HUES6 (cell line): ENCODE results near the gene ETFBKMT.
"Not testable (repeated sequence)": the region's sequence is repeated elsewhere in the genome, so short reads cannot be mapped to it uniquely, and the experiment has no call there.

Source experiments
- H3K27ac ChIP-seq: 2 replicates; pipeline ENCODE4 v1.7.0; 2013; ENCODE audit warnings: low read depth, mild to moderate bottlenecking, low read length, inconsistent platforms
- H3K27me3 ChIP-seq: 2 replicates; pipeline ENCODE4 v1.6.1; 2013; ENCODE audit warnings: low read length; ENCODE audit not compliant: control insufficient read depth, insufficient read depth
- H3K36me3 ChIP-seq: 2 replicates; pipeline ENCODE4 v1.6.1; 2013; ENCODE audit warnings: low read length; ENCODE audit not compliant: control insufficient read depth, insufficient read depth
- H3K4me1 ChIP-seq: 2 replicates; pipeline ENCODE4 v1.6.1; 2013; ENCODE audit warnings: low read length; ENCODE audit not compliant: control insufficient read depth, insufficient read depth
- H3K4me3 ChIP-seq: 2 replicates; pipeline ENCODE4 v1.5.1; 2013; ENCODE audit warnings: low read depth, low read length
- H3K9ac ChIP-seq: one replicate; pipeline ENCODE4 v1.6.1; 2013; ENCODE audit warnings: mild to moderate bottlenecking, low read length
- H3K9me3 ChIP-seq: 2 replicates; pipeline ENCODE4 v1.6.1; 2013; ENCODE audit warnings: low read depth, low read length; ENCODE audit not compliant: control insufficient read depth, insufficient read depth

The ETFBKMT gene

DNA sequence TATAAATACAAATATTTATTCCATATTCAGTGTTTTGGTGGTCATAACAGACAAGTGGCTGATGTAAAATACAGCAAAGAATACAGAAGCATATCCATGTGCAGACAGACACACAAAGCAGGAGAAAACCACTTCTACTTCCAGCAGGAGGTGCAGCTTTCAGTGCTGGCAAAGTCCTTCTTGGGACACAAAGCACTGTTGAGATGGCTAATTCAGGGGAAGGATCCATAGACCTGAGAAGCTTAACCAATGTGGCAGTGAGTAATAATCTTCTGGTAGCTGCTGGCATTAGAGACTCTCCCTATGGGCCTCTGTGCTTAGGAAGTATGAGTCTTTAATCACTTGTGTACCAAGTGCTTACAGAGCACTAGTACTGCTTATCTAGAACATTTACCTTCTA is 42.6 kb downstream of the ETFBKMT start:
- Histone ChIP-seq H3K4me3 (no peak overlapping the region), H3K4me1 (no peaks in the 10 kb centered on the region), H3K9me3 (peaks cover under 1% of the 10 kb centered on the region; the same call in 1 of the 2 replicates), H3K27me3 (no peaks in the 10 kb centered on the region), H3K9ac (no peak overlapping the region), H3K27ac (no peak overlapping the region), H3K36me3 (peaks cover 15% of the 10 kb centered on the region)

DNA sequence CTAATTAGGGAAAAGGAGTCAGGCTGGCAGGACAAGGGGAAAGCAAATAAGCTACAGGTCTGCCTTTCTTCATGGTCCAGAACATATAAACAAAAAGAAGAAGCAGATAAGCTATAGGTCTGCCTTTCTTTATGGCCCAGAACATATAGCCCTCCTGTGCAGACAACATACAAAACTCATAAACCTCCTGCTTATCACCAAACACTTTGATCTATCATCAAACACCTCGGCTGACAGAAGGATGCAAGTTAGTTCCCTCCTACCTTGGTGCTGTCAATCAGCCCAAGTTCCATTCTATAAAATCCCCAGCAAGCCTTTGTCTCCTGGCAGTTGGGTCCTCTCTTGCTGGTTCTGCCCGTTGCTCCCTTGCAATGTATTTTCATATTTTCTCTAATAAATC is 46.1 kb downstream of the ETFBKMT start:
- Histone ChIP-seq H3K9me3 (peaks cover 16% of the 10 kb centered on the region), H3K9ac (no peak overlapping the region), H3K36me3 (peaks cover 5% of the 10 kb centered on the region; the same call in 1 of the 2 replicates), H3K4me3 (no peak overlapping the region), H3K27me3 (no peaks in the 10 kb centered on the region), H3K4me1 (no peaks in the 10 kb centered on the region), H3K27ac (no peak overlapping the region)

- not testable (repeated sequence) for H3K4me3 ChIP-seq, H3K4me1 ChIP-seq, H3K36me3 ChIP-seq, H3K27ac ChIP-seq, H3K27me3 ChIP-seq, H3K9ac ChIP-seq
- peaks cover 16% of the 10 kb centered on the region for H3K9me3 ChIP-seq
Measured at GRCh38 chr12:31708118-31708517, 48.6 kb downstream of the ETFBKMT start.

DNA sequence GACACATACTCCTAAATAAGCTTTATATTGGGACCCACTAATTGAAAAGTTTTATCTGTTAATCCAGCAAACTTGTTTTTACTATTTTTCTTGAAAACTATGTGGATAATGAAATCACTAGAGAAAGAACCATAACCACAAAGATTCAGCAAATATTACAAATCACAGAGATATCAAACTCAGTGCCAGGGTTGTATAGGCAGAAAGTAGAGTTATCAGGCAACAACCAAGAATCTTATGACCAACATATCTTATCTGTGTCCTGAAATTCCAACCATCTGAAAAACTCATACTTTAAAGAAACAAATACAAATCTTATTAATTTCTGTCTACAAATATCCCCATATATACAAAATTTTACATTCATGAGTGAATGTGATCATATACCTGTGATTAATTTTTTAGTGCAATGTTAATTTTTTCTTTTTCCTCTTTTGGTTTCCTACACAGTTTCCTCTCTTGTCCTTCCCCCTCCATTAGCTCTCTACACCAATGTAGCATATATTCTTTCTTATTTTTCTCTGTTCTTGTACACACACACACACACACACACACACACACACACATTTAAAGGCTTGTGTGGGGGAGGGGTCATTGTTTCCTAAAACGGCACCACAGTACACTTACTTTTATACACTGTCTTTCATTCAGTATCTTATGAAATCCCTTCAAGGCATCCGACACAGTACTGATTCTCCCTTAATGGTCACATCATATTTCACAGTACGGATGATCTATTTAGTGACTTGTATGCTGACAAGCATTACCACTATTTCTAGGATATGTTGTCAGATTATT is 50.7 kb downstream of the ETFBKMT start:
- H3K36me3 ChIP-seq: peaks cover 5% of the 10 kb centered on the region; the same call in 1 of the 2 replicates
- H3K27ac ChIP-seq: no peak overlapping the region
- H3K4me3 ChIP-seq: no peak overlapping the region
- H3K27me3 ChIP-seq: no peaks in the 10 kb centered on the region
- H3K4me1 ChIP-seq: peaks cover under 1% of the 10 kb centered on the region; the same call in 1 of the 2 replicates
- H3K9me3 ChIP-seq: peaks cover 16% of the 10 kb centered on the region
- no peak overlapping the region for H3K9ac ChIP-seq

DNA sequence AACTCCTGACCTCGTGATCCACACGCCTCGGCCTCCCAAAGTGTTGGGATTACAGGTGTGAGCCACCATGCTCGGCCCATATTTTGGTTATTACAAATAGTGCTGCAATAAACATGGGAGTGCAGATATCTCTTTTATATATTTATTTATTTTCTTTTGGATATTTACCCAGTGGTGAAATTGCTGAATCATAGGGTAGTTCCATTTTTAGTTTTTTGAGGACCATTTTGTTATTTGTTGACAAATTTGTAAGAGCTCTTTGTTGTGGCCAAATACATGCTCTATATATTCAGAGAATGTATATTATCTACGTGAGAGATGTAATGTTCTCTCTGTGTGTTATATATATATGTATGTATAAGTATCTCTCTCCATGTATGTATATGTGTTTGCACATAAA is 53.4 kb downstream of the ETFBKMT start:
- H3K4me1 ChIP-seq: peaks cover 3% of the 10 kb centered on the region; the same call in 1 of the 2 replicates
- H3K27ac ChIP-seq: no peak overlapping the region
- no peaks in the 10 kb centered on the region for H3K27me3 ChIP-seq
- peaks cover 4% of the 10 kb centered on the region; the same call in 1 of the 2 replicates for H3K36me3 ChIP-seq
- peaks cover 18% of the 10 kb centered on the region for H3K9me3 ChIP-seq
- no peak overlapping the region for H3K9ac ChIP-seq
- H3K4me3 ChIP-seq: no peak overlapping the region

GRCh38 chr12:31714406-31715271 is 55.2 kb downstream of the ETFBKMT start:
- H3K4me3 ChIP-seq: no peak overlapping the region

DNA sequence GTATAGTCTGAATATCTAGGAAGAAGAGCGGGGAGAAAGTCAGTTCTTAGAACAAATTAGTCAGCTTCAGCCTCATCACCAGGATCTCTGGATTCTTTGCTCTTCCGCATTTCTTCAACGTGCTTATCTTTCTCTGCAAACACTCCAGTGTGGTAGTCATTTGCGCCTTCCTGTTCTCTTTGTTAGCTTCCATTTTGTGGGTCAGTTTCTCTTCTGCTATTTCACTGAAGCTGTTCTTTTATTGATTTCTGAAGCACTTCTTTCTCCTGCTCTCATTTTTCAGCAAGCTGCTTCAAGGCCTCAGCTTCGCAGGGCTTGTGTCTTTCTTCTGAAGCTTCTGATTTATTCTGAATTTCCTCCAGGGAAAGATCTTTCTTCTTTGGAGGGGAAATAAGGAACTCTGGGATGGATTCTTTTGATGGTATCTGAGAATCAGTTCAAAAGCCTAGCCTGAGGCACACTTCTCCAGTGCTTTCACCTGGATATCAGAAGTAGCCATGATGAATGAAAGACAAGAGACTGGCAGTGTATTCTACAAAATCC is 55.9 kb downstream of the ETFBKMT start:
- no peak overlapping the region for H3K4me3 ChIP-seq
- H3K36me3 ChIP-seq: no peaks in the 10 kb centered on the region; the same call in 1 of the 2 replicates
- peaks cover 8% of the 10 kb centered on the region for H3K4me1 ChIP-seq
- H3K9ac ChIP-seq: no peak overlapping the region
- H3K9me3 ChIP-seq: peaks cover 15% of the 10 kb centered on the region; the same call in 1 of the 2 replicates
- H3K27ac ChIP-seq: no peak overlapping the region
- H3K27me3 ChIP-seq: no peaks in the 10 kb centered on the region

More at GRCh38 chr12:31714406-31715271, 55.2 kb downstream of the ETFBKMT start:
- H3K36me3 ChIP-seq: no peaks in the 10 kb centered on the region; the same call in 1 of the 2 replicates
- no peak overlapping the region for H3K27ac ChIP-seq
- no peaks in the 10 kb centered on the region for H3K27me3 ChIP-seq
- H3K9me3 ChIP-seq: peaks cover 15% of the 10 kb centered on the region; the same call in 1 of the 2 replicates
- H3K9ac ChIP-seq: no peak overlapping the region
- H3K4me1 ChIP-seq: peaks cover 8% of the 10 kb centered on the region

- H3K4me3 ChIP-seq, H3K4me1 ChIP-seq, H3K36me3 ChIP-seq, H3K27me3 ChIP-seq, H3K9ac ChIP-seq, H3K27ac ChIP-seq: not testable (repeated sequence)
- peaks cover 15% of the 10 kb centered on the region; the same call in 1 of the 2 replicates for H3K9me3 ChIP-seq
Measured at GRCh38 chr12:31716998-31717397, 57.5 kb downstream of the ETFBKMT start.

GRCh38 chr12:31718542-31719198 is 59.2 kb downstream of the ETFBKMT start:
- H3K9ac ChIP-seq, H3K36me3 ChIP-seq, H3K4me1 ChIP-seq, H3K27me3 ChIP-seq, H3K27ac ChIP-seq: not testable (repeated sequence)
- H3K9me3 ChIP-seq: peaks cover 15% of the 10 kb centered on the region; the same call in 1 of the 2 replicates
- H3K4me3 ChIP-seq: peak overlapping the region; percentile 22

DNA sequence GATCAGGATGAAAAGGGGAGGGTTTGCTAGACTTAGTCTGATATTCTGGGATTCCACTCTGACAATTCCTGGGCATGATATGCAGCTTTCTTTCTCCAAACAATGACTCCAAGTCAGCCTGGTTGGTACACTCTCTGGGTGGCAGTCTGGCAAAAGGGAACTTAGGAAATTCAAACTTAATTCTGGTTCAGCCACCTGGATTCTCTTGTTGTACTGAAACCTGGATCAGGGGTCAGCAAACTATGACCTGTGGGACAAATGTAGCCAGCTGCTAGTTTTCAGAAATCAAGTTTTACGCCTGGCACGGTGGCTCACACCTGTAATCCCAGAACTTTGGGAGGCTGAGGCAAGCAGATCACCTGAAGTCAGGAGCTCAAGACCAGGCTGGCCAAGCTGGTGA is 63.1 kb downstream of the ETFBKMT start:
- Histone ChIP-seq H3K27me3 (no peaks in the 10 kb centered on the region), H3K9me3 (peaks cover 7% of the 10 kb centered on the region; the same call in 1 of the 2 replicates), H3K36me3 (no peaks in the 10 kb centered on the region; the same call in 1 of the 2 replicates), H3K4me1 (peaks cover 8% of the 10 kb centered on the region), H3K9ac (no peak overlapping the region), H3K27ac (no peak overlapping the region), H3K4me3 (no peak overlapping the region)
